Measurements from ENCODE around the gene STEAP2. TPM values are rescaled to one million over a fixed set of nuclear protein-coding genes. Genes with fewer than 3 reads are reported as not detected.

Gene STEAP2
- total RNA-seq, 4 donors from 2014 or later, result 0.20 to 3.5 (median 1.2) TPM

- H3K4me3 ChIP-seq, result no peak overlapping the region
- intact Hi-C loops (cut with DNase I; ENCODE audit: low total_unique reads), result no loop called here
- H3K36me3 ChIP-seq, result no peaks in the 10 kb centered on the region
- DNase-seq (no peak), ATAC-seq (no peak)
- no peaks in the 10 kb centered on the region for H3K9me3 ChIP-seq
- no peaks in the 10 kb centered on the region for H3K27me3 ChIP-seq
- no peaks in the 10 kb centered on the region for H3K4me1 ChIP-seq
- H3K27ac ChIP-seq, result no peak overlapping the region
- TF ChIP-seq POLR2A (IDR thresholded peaks at IDR 0.05) (no peak), CTCF (IDR thresholded peaks at IDR 0.05 in 4 of 5, conservative IDR thresholded peaks at IDR 0.05 in 1 of 5) (no peak)
- in situ Hi-C loops (cut with MboI; ENCODE audit: low sequenced_read_pairs in 4 of 4), result loop anchor here in 1 of 4 donors (25.0 kb wide), 1 partner anchor 110 kb away; the partner anchor contains the start of gene STEAP1
These were observed 60.7 kb downstream of the STEAP2 start for GRCh38 chr7:90272242-90272641.

- Histone ChIP-seq H3K4me3 (no peak overlapping the region), H3K36me3 (no peaks in the 10 kb centered on the region), H3K9me3 (no peaks in the 10 kb centered on the region), H3K27me3 (no peaks in the 10 kb centered on the region), H3K27ac (no peak overlapping the region), H3K4me1 (no peaks in the 10 kb centered on the region)
- ATAC-seq, result no peak
- TF ChIP-seq CTCF (IDR thresholded peaks at IDR 0.05 in 4 of 5, conservative IDR thresholded peaks at IDR 0.05 in 1 of 5) (no peak), POLR2A (IDR thresholded peaks at IDR 0.05) (no peak)
- no peak for DNase-seq
- intact Hi-C loops (cut with DNase I; ENCODE audit: low total_unique reads), result no loop called here
- in situ Hi-C loops (cut with MboI; ENCODE audit: low sequenced_read_pairs in 4 of 4), result loop anchor here in 1 of 4 donors (25.0 kb wide), 1 partner anchor 112 kb away; the partner anchor contains the start of gene STEAP1
These were observed 62.6 kb downstream of the STEAP2 start for GRCh38 chr7:90274161-90274560.

- ATAC-seq, result no peak
- Histone ChIP-seq H3K27ac (no peak overlapping the region), H3K9me3 (no peaks in the 10 kb centered on the region), H3K36me3 (no peaks in the 10 kb centered on the region), H3K27me3 (no peaks in the 10 kb centered on the region), H3K4me1 (no peaks in the 10 kb centered on the region), H3K4me3 (no peak overlapping the region)
- no peak for DNase-seq
- TF ChIP-seq POLR2A (IDR thresholded peaks at IDR 0.05) (no peak), CTCF (IDR thresholded peaks at IDR 0.05 in 4 of 5, conservative IDR thresholded peaks at IDR 0.05 in 1 of 5) (no peak)
- in situ Hi-C loops (cut with MboI; ENCODE audit: low sequenced_read_pairs in 4 of 4), result no loop called here
- intact Hi-C loops (cut with DNase I; ENCODE audit: low total_unique reads), result no loop called here
These were observed 64.6 kb downstream of the STEAP2 start for GRCh38 chr7:90276033-90276728.

Other genes starting within 250 kb of the STEAP2 start
- gene STEAP1, start 57.3 kb upstream of the STEAP2 start, total RNA-seq, result 1 to 10 TPM in 2 of 4 donors, under 1 TPM in 2; 0.81 to 1.6 (median 0.98) TPM
- 1 to 10 TPM in 2 of 4 donors, under 1 TPM in 1, not detected in 1; 0.62 to 4.9 (median 1.6) TPM for gene CFAP69, start 33.4 kb downstream of the STEAP2 start, total RNA-seq
- not detected for gene FAM237B, start 109.6 kb downstream of the STEAP2 start, total RNA-seq
- gene GTPBP10, start 135.0 kb downstream of the STEAP2 start, total RNA-seq, result 10 to 100 TPM; 12.8 to 20.1 (median 16.4) TPM
- 10 to 100 TPM in 3 of 4 donors, 1 to 10 TPM in 1; 9.5 to 39.9 (median 32.6) TPM for gene CLDN12, start 191.7 kb downstream of the STEAP2 start, total RNA-seq